GM12878 (cell line): ENCODE data around the gene ANKMY2.

ENCODE experiments used
- CEBPB ChIP-seq, 2 experiments: fragments of 150-350 bp in 1 of 2; IDR thresholded peaks; 2 replicates each; pipeline ENCODE4 v1.6.1; 2012 to 2014; ENCODE audit warnings: low read depth in 2 of 2, low read length in 2 of 2, borderline replicate concordance in 1 of 2, inconsistent platforms in 1 of 2
- CHD1 ChIP-seq: IDR thresholded peaks from 2 replicates; pipeline ENCODE4 v1.6.1; 2012; ENCODE audit warnings: low read depth, low read length, improper control_type of control experiment
- ESRRA ChIP-seq: IDR thresholded peaks from 2 replicates; pipeline ENCODE4 v1.6.1; 2012; ENCODE audit warnings: mild to moderate bottlenecking, low read length, improper control_type of control experiment
- EZH2 ChIP-seq: IDR thresholded peaks from 2 replicates; pipeline ENCODE4 v1.6.1; 2012; ENCODE audit warnings: low read depth, mild to moderate bottlenecking, control low read depth, inconsistent platforms, low read length, borderline replicate concordance; ENCODE audit not compliant: control insufficient read depth
- POLR2A ChIP-seq: IDR thresholded peaks from 2 replicates; pipeline ENCODE4 v1.6.1; 2011; ENCODE audit warnings: low read depth, mild to moderate bottlenecking, low read length
- RAD21 ChIP-seq: IDR thresholded peaks from 2 replicates; pipeline ENCODE4 v1.6.1; 2011; ENCODE audit warnings: mild to moderate bottlenecking, low read depth, low read length, moderate library complexity; ENCODE audit not compliant: insufficient read depth
- SMAD5 ChIP-seq: IDR thresholded peaks from 2 replicates; pipeline ENCODE4 v1.6.1; 2016; ENCODE audit warnings: antibody characterized with exemption, low read depth
- TARDBP ChIP-seq: IDR thresholded peaks from 2 replicates; pipeline ENCODE4 v1.6.1; 2016; ENCODE audit warnings: borderline replicate concordance
- TBL1XR1 ChIP-seq: IDR thresholded peaks from 2 replicates; pipeline ENCODE4 v1.6.1; 2012; ENCODE audit warnings: low read depth, low read length, improper control_type of control experiment

DNA sequence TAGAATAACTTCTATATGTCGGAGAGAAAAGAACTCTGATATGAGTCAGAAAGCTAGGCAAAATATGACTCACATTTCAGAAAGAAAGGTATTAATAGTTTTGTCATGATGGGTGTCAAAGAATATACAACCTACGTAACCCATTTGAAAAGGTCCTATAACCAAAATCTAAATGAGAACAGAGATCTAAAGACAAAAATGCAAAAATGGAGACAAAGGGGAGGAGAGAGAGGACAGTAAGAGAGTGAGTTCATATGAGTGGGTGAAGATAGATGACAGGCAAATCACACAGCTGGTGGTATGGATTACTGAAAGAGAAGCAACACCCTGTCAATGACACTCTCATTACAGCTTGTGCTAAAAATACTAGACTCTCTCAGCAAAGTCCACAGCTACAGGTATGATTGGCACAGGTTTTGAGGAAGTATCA lies 25.6 kb downstream of the ANKMY2 start:
- TF ChIP-seq POLR2A (no peak), CEBPB (IDR thresholded peaks at IDR 0.05; ENCODE audit: borderline replicate concordance in 1 of 2, low read depth in 2 of 2, low read length in 2 of 2) (no peak), RAD21 (no peak), ESRRA (no peak), CHD1 (no peak), TARDBP (no peak), EZH2 (no peak), TBL1XR1 (no peak), SMAD5 (no peak)
